Large intestine (tissue), 3 donors: ENCODE results near the gene CA11. TPM values are rescaled to one million over a fixed set of nuclear protein-coding genes. Genes with fewer than 3 reads are reported as not detected.
"Not testable (repeated sequence)": the region's sequence is repeated elsewhere in the genome, so short reads cannot be mapped to it uniquely, and the experiment has no call there.

Experiments
- DNase-seq, 2 donors: peaks; one replicate each; pipeline versions ENCODE4 v3.0.0 to v3.0.0-alpha.2; 2013
- H3K27ac ChIP-seq: one replicate; pipeline ENCODE4 v1.5.1; 2013; ENCODE audit warnings: low read length
- H3K27me3 ChIP-seq: 2 replicates; pipeline ENCODE4 v1.6.1; 2013; ENCODE audit warnings: low read length; ENCODE audit not compliant: control insufficient read depth, insufficient read depth
- H3K36me3 ChIP-seq: 2 replicates; pipeline ENCODE4 v1.6.1; 2013; ENCODE audit warnings: low read length; ENCODE audit not compliant: control insufficient read depth, insufficient read depth
- H3K4me1 ChIP-seq: one replicate; pipeline ENCODE4 v1.6.1; 2013; ENCODE audit warnings: low read length; ENCODE audit not compliant: control insufficient read depth, insufficient read depth
- H3K4me3 ChIP-seq: one replicate; pipeline ENCODE4 v1.5.1; 2013; ENCODE audit warnings: low read length
- H3K9me3 ChIP-seq: one replicate; pipeline ENCODE4 v1.6.1; 2013; ENCODE audit warnings: mild to moderate bottlenecking, low read depth, low read length, moderate library complexity; ENCODE audit not compliant: control insufficient read depth
- WGBS: methylation state at CpG from one replicate; pipeline ENCODE4 v1.1.5; 2013; ENCODE audit warnings: low lambda C conversion rate; ENCODE audit not compliant: insufficient coverage; 5-methylcytosine and 5-hydroxymethylcytosine counted together
- polyA plus RNA-seq: library from polyadenylated mRNA; unstranded; fragments of 120-200 nt; gene quantifications from one replicate; pipeline ENCODE4 v1.2.1, GENCODE V29; 2013

CA11 gene
- polyA plus RNA-seq, 1 donor: 10.1 TPM

- H3K27ac ChIP-seq: no peak overlapping the region
- peak in 1 of 2 donors; percentile 52 for DNase-seq
- no peaks in the 10 kb centered on the region for H3K4me1 ChIP-seq
- WGBS: no CpG with 5 or more reads among the region's 5 CpGs
- no peaks in the 10 kb centered on the region for H3K9me3 ChIP-seq
- H3K36me3 ChIP-seq: no peaks in the 10 kb centered on the region
- H3K27me3 ChIP-seq: no peaks in the 10 kb centered on the region
- H3K4me3 ChIP-seq: no peak overlapping the region
Measured at GRCh38 chr19:48659768-48660167, 13.8 kb upstream of the CA11 start.

DNA sequence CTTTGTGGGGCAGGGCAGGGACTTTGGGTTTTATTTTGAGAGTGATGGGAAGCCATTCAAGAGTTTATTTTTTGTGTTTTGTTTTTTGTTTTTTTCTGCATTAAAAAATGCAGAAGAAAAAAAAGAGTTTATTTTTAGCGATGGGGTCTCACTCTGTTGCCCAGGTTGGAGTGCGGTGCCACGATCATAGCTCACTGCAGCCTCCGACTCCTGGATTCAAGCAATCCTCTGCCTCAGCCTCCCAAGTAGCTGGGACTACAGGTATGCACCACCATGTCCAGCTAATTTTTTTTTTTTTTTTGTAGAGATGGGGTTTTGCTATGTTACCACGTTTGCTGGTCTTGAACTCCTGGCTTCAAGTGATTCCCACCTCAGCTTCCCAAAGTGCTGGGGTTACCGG is 12.5 kb upstream of the CA11 start:
- Histone ChIP-seq H3K9me3 (no peaks in the 10 kb centered on the region), H3K27me3 (no peaks in the 10 kb centered on the region), H3K36me3 (no peaks in the 10 kb centered on the region), H3K4me3 (no peak overlapping the region), H3K27ac (no peak overlapping the region), H3K4me1 (no peaks in the 10 kb centered on the region)
- no CpG with 5 or more reads among the region's 6 CpGs for WGBS
- no peak for DNase-seq

GRCh38 chr19:48657828-48658227 is 11.8 kb upstream of the CA11 start:
- H3K9me3 ChIP-seq, H3K27me3 ChIP-seq, DNase-seq, H3K4me1 ChIP-seq, H3K27ac ChIP-seq, H3K36me3 ChIP-seq, H3K4me3 ChIP-seq: not testable (repeated sequence)
- WGBS: no CpG with 5 or more reads among the region's 5 CpGs

DNA sequence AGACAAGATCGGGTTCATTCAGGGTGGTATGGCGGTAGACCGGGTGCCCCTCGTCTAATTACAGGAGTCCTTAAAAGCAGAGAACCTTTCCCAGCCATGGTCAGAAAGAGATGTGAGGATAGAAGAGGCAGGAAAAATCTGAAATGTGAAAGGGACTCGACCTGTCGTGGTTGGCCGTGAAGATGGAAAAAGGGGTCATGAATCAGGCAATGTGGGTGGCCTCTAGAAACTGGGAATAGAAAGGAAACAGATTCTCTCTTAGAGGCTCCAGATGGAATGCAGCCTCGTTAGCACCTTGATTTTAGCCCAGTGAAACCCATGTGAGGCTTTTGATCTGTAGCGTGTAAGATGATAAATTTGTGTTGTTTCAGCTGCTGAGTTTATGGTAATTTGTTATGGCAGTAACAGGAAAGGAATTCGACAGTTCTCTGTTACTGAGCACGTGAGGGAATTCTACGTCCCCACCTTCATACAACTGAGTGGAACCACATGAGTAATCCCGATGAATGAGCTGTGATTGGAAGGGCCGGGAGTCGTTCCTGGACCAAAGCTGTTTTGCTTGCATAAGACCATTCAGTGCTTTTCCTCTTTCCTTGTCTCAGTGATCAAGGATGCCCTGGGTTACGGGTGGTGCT is 11.0 kb upstream of the CA11 start:
- Histone ChIP-seq H3K4me1 (no peaks in the 10 kb centered on the region), H3K4me3 (no peak overlapping the region), H3K36me3 (no peaks in the 10 kb centered on the region), H3K9me3 (no peaks in the 10 kb centered on the region), H3K27me3 (no peaks in the 10 kb centered on the region), H3K27ac (no peak overlapping the region)
- WGBS: 50% methylated on average over 2 of the region's 16 CpGs
- DNase-seq: peak in 1 of 2 donors; percentile 31

GRCh38 chr19:48654299-48655059 is 8.5 kb upstream of the CA11 start:
- Histone ChIP-seq H3K27ac (no peak overlapping the region), H3K4me3 (no peak overlapping the region), H3K4me1 (no peaks in the 10 kb centered on the region), H3K36me3 (no peaks in the 10 kb centered on the region), H3K27me3 (no peaks in the 10 kb centered on the region), H3K9me3 (no peaks in the 10 kb centered on the region)
- WGBS: no CpG with 5 or more reads among the region's 11 CpGs
- no peak for DNase-seq

DNA sequence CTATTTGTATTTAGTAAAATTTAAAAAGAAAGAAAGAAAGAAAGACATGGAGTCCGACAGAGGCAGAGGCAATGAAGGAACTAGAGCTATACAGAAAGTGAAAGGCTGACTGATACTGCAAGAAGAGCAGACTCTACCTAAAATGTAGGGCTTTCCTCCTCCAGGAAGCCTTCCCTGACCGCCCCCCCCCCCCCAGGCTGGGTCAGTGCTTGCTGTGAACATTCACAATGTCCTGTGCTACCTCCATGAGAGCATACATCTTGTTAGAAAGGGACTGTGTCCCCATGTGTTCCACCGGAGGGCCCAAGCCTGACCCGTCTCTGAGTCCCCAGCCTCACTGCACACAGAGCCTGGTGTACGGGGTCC is 5.7 kb upstream of the CA11 start:
- no peak overlapping the region for H3K4me3 ChIP-seq
- WGBS: no CpG with 5 or more reads among the region's 5 CpGs
- no peaks in the 10 kb centered on the region for H3K27me3 ChIP-seq
- H3K9me3 ChIP-seq: no peaks in the 10 kb centered on the region
- H3K27ac ChIP-seq: no peak overlapping the region
- H3K36me3 ChIP-seq: no peaks in the 10 kb centered on the region
- no peak for DNase-seq
- no peaks in the 10 kb centered on the region for H3K4me1 ChIP-seq

- H3K4me3 ChIP-seq: no peak overlapping the region
- no CpG with 5 or more reads among the region's 12 CpGs for WGBS
Measured at GRCh38 chr19:48650974-48651682, 5.1 kb upstream of the CA11 start.

DNA sequence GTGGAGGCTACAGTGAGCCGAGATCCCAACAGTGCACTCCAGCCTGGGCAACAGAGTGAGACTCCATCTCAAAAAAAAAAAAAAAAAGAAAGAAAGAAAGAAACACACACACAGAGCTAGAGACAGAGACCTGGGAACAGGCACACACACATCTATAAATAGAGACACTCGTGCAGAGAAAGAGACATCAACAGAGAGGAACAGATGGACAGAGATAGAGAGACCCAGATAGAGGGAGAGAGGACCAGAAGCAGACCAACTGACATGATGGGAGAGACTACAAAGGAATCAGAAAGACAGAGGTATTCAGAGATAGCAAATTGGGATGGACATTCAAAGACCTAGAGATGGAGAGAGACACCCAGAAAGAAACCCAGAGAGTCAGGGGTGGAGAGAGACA is 2.1 kb upstream of the CA11 start:
- Histone ChIP-seq H3K36me3 (no peaks in the 10 kb centered on the region), H3K4me1 (peaks cover 14% of the 10 kb centered on the region), H3K4me3 (no peak overlapping the region), H3K9me3 (no peaks in the 10 kb centered on the region), H3K27me3 (no peaks in the 10 kb centered on the region), H3K27ac (no peak overlapping the region)
- DNase-seq: no peak
- WGBS: 71% methylated on average over 1 of the region's 2 CpGs

More at GRCh38 chr19:48650974-48651682, 5.1 kb upstream of the CA11 start:
- H3K27me3 ChIP-seq: no peaks in the 10 kb centered on the region
- no peaks in the 10 kb centered on the region for H3K4me1 ChIP-seq
- DNase-seq: no peak
- no peaks in the 10 kb centered on the region for H3K9me3 ChIP-seq
- no peak overlapping the region for H3K27ac ChIP-seq
- no peaks in the 10 kb centered on the region for H3K36me3 ChIP-seq

- DNase-seq: peak in 1 of 2 donors; percentile 83
- H3K4me1 ChIP-seq: peaks cover 14% of the 10 kb centered on the region
- H3K4me3 ChIP-seq: no peak overlapping the region
- no peaks in the 10 kb centered on the region for H3K36me3 ChIP-seq
- no peaks in the 10 kb centered on the region for H3K9me3 ChIP-seq
- H3K27me3 ChIP-seq: no peaks in the 10 kb centered on the region
- 26% methylated on average over 2 of the region's 10 CpGs for WGBS
- H3K27ac ChIP-seq: no peak overlapping the region
Measured at GRCh38 chr19:48646722-48647216, 782 bp upstream of the CA11 start.

DNA sequence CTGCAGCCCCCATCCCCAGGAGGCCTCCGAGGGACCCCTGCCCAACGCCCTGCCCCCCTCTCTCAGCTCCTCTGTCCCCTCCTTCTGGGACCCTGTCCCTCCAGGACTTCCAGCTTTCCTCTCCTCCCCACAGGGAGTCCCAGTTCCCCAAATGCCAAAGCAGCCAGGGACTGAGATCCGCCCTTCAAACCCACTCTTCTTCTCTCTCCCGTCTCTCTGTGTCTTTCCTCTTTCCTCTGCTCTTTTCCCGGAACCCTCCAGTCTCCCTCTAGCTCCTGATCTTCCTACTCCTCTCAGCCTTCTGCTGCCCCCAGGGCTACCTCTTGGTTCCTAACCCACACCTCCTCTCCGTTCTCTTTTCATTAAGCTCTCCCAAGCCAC is 377 bp downstream of the CA11 start:
- Histone ChIP-seq H3K36me3 (no peaks in the 10 kb centered on the region), H3K4me3 (peak overlapping the region; percentile 56), H3K4me1 (peaks cover 14% of the 10 kb centered on the region), H3K9me3 (no peaks in the 10 kb centered on the region), H3K27me3 (no peaks in the 10 kb centered on the region), H3K27ac (peak overlapping the region; percentile 67)
- peak in 1 of 2 donors; percentile 41 for DNase-seq
- WGBS: 0% methylated on average over 3 of the region's 6 CpGs
